HCT116 (cell line): Measurements from ENCODE around the gene ANKRD9.

ENCODE experiments used
- CTCF ChIP-seq, 3 experiments: fragments of 200-600 bp in 1 of 3; sonication (generic) in 1 of 3; IDR thresholded peaks in 2 of 3; conservative IDR thresholded peaks in 1 of 3; 2 replicates each; pipeline ENCODE4 v1.5.1; 2012 to 2017; ENCODE audit warnings: low read depth in 2 of 3, low read length in 2 of 3, antibody characterized with exemption in 1 of 3, borderline replicate concordance in 1 of 3, control low read depth in 1 of 3, mild to moderate bottlenecking in 1 of 3, mixed read lengths in 1 of 3, mixed run types in 1 of 3, moderate library complexity in 1 of 3; ENCODE audit not compliant: insufficient read depth in 1 of 3
- EGR1 ChIP-seq: IDR thresholded peaks from 2 replicates; pipeline ENCODE4 v1.6.1; 2012; ENCODE audit warnings: low read depth
- EZH2 ChIP-seq: fragments of 200-600 bp; sonication (generic); IDR thresholded peaks from 2 replicates; pipeline ENCODE4 v1.6.1; 2017; ENCODE audit warnings: antibody characterized with exemption, mixed run types
- EZH2phosphoT487 ChIP-seq: fragments of 200-600 bp; IDR thresholded peaks from 2 replicates; pipeline ENCODE4 v1.6.1; 2018; ENCODE audit warnings: antibody characterized with exemption, borderline replicate concordance
- MAX ChIP-seq: IDR thresholded peaks from 2 replicates; pipeline ENCODE4 v1.6.1; 2012
- POLR2A ChIP-seq: IDR thresholded peaks from 2 replicates; pipeline ENCODE4 v1.7.0; 2011; ENCODE audit warnings: borderline replicate concordance; ENCODE audit not compliant: insufficient read depth, insufficient read length; ENCODE audit errors: extremely low read depth
- POLR2AphosphoS5 ChIP-seq: IDR thresholded peaks from 2 replicates; pipeline ENCODE4 v1.6.1; 2011; ENCODE audit warnings: mild to moderate bottlenecking, low read depth, low read length, moderate library complexity
- REST ChIP-seq: IDR thresholded peaks from 2 replicates; pipeline ENCODE4 v1.6.1; 2012; ENCODE audit warnings: low read depth
- YY1 ChIP-seq: IDR thresholded peaks from 2 replicates; pipeline ENCODE4 v1.6.1; 2011; ENCODE audit warnings: low read length, low read depth, moderate library complexity, mild to moderate bottlenecking; ENCODE audit not compliant: insufficient replicate concordance; ENCODE audit errors: extremely low read depth
- ZBTB33 ChIP-seq: IDR thresholded peaks from 2 replicates; pipeline ENCODE4 v1.6.1; 2011; ENCODE audit warnings: mild to moderate bottlenecking, low read length, moderate library complexity; ENCODE audit not compliant: insufficient replicate concordance; ENCODE audit errors: extremely low read depth

- TF ChIP-seq CTCF (IDR thresholded peaks at IDR 0.05 in 2 of 3, conservative IDR thresholded peaks at IDR 0.05 in 1 of 3; ENCODE audit: borderline replicate concordance in 1 of 3, insufficient read depth in 1 of 3, low read depth in 2 of 3, low read length in 2 of 3), result no peak
- TF ChIP-seq ZBTB33, result no peak
- TF ChIP-seq MAX, result no peak
- TF ChIP-seq REST, result no peak
- no peak for TF ChIP-seq EZH2phosphoT487
- TF ChIP-seq EGR1, result no peak
- TF ChIP-seq YY1, result no peak
- TF ChIP-seq POLR2A, result no peak
- no peak for TF ChIP-seq EZH2
- no peak for TF ChIP-seq POLR2AphosphoS5
Observed at GRCh38 chr14:102505775-102506625, 3.6 kb downstream of the ANKRD9 start.
